ENCODE results near the gene ZNF813. TPM values are rescaled to one million over a fixed set of nuclear protein-coding genes. Genes with fewer than 3 reads are reported as not detected.

ZNF813 gene
- total RNA-seq, 1 experiment from 2014 or later: not detected

- no peak for ATAC-seq
- CTCF ChIA-PET: no interaction called here
These were observed 71.0 kb downstream of the ZNF813 start for GRCh38 chr19:53538378-53539109.

More at GRCh38 chr19:53538378-53539109, 71.0 kb downstream of the ZNF813 start:
- Histone ChIP-seq H3K4me2 (ENCODE audit: low read length) (no peak overlapping the region), H3K27ac (ENCODE audit: low read depth, low read length) (no peak overlapping the region), H3K9me3 (ENCODE audit: control insufficient read depth in 1 of 2, insufficient read depth in 1 of 2, low read depth in 1 of 2, low read length in 2 of 2) (peaks cover 0 to 5% of the 10 kb centered on the region in 2 experiments; a peak in 1 of 4 replicates), H3K9me2 (ENCODE audit: insufficient read depth) (no peaks in the 10 kb centered on the region), H3K9ac (ENCODE audit: low read length) (no peak overlapping the region), H3K79me2 (ENCODE audit: insufficient read depth, low read length) (no peaks in the 10 kb centered on the region), H3K36me3 (ENCODE audit: control insufficient read depth in 1 of 2, insufficient read depth in 2 of 2, low read length in 2 of 2) (no peaks in the 10 kb centered on the region), H4K20me1 (ENCODE audit: insufficient read depth) (no peaks in the 10 kb centered on the region), H3K27me3 (ENCODE audit: insufficient read depth, low read length) (no peaks in the 10 kb centered on the region), H3K4me3 (replicated peaks in 1 of 2; ENCODE audit: low read depth in 1 of 2, low read length in 2 of 2) (no peak overlapping the region), H2AFZ (ENCODE audit: low read depth, low read length, poor library complexity, severe bottlenecking) (no peak overlapping the region), H3K4me1 (ENCODE audit: control insufficient read depth in 1 of 2, insufficient read depth in 2 of 2, low read length in 2 of 2) (no peaks in the 10 kb centered on the region)
- intact Hi-C loops (cut with micrococcal nuclease): no loop called here
- TF ChIP-seq EZH2phosphoT487 (IDR thresholded peaks at IDR 0.05; ENCODE audit: borderline replicate concordance) (no peak), CTCF (IDR thresholded peaks at IDR 0.05 in 2 of 3, conservative IDR thresholded peaks at IDR 0.05 in 1 of 3; ENCODE audit: borderline replicate concordance in 1 of 3, insufficient read depth in 1 of 3, low read depth in 2 of 3, low read length in 2 of 3) (no peak), TCF7L2 (IDR thresholded peaks at IDR 0.05; ENCODE audit: borderline replicate concordance, extremely low read depth, insufficient read depth, insufficient read length) (no peak), ZFX (IDR thresholded peaks at IDR 0.05) (no peak), YY1 (IDR thresholded peaks at IDR 0.05; ENCODE audit: extremely low read depth, insufficient replicate concordance, low read depth, low read length) (no peak), RAD21 (IDR thresholded peaks at IDR 0.05; ENCODE audit: low read depth) (no peak), ZBTB33 (IDR thresholded peaks at IDR 0.05; ENCODE audit: extremely low read depth, insufficient replicate concordance, low read length) (no peak), EZH2 (IDR thresholded peaks at IDR 0.05) (no peak), ATF3 (IDR thresholded peaks at IDR 0.05) (no peak), CBX3 (IDR thresholded peaks at IDR 0.05; ENCODE audit: low read depth) (no peak), JUND (IDR thresholded peaks at IDR 0.05) (no peak), POLR2AphosphoS5 (IDR thresholded peaks at IDR 0.05; ENCODE audit: low read depth, low read length) (no peak), REST (IDR thresholded peaks at IDR 0.05; ENCODE audit: low read depth) (no peak), MAX (IDR thresholded peaks at IDR 0.05) (no peak), CEBPB (IDR thresholded peaks at IDR 0.05; ENCODE audit: low read depth) (no peak), ELF1 (IDR thresholded peaks at IDR 0.05; ENCODE audit: borderline replicate concordance, low read depth) (no peak), EGR1 (IDR thresholded peaks at IDR 0.05; ENCODE audit: low read depth) (no peak), POLR2A (IDR thresholded peaks at IDR 0.05; ENCODE audit: borderline replicate concordance, extremely low read depth, insufficient read depth, insufficient read length) (no peak), SRF (IDR thresholded peaks at IDR 0.05; ENCODE audit: low read depth) (no peak), FOSL1 (IDR thresholded peaks at IDR 0.05; ENCODE audit: low read depth) (no peak)
- ChIA-PET RAD21 (ENCODE audit: low non-redundant PET in 1 of 2, low total read pairs in 2 of 2, uncharacterized antibody in 2 of 2, unreplicated experiment in 2 of 2) (no interaction called here), POLR2A (no interaction called here)
- no TSS peak for BruUV-seq (replicated peaks)
- no peak for DNase-seq (ENCODE audit: low read depth, low spot score)
